IMR-90 (cell line): ENCODE measurements around the gene TMCC3. TPM values are rescaled to one million over a fixed set of nuclear protein-coding genes. Genes with fewer than 3 reads are reported as not detected.

Source experiments
- ATAC-seq: fragments of 200-7000 bp; cut with Tn5 transposase; 2 replicates; pipeline ENCODE4 v1.9.1; 2020; ENCODE audit warnings: low read depth, mild to moderate bottlenecking, moderate library complexity
- BruUV-seq: library from RNA; stranded (reverse); fragments of 400-500 nt; replicated peaks from 2 replicates; lab custom pipeline; 2021; lab: Mats Ljungman, UMichigan
- CTCF ChIA-PET: fragments of 300-600 bp; formaldehyde crosslinking; extraction: SDS; loops from one replicate; lab custom pipeline; 2021; ENCODE audit warnings: antibody characterized with exemption; lab: Yijun Ruan, JAX
- POLR2A ChIA-PET: fragments of 300-600 bp; sonication (Branson Sonifier 250); formaldehyde crosslinking; loops from one replicate; lab custom pipeline; 2022; ENCODE audit warnings: antibody characterized with exemption; ENCODE audit not compliant: unreplicated experiment; lab: Charles Lee
- DNase-seq: peaks from one replicate; pipeline ENCODE4 v3.0.0; 2013
- H2AFZ ChIP-seq: replicated peaks from 2 replicates; pipeline ENCODE3; 2013; ENCODE audit warnings: low read length, mild to moderate bottlenecking; ENCODE audit not compliant: poor library complexity
- H2AK5ac ChIP-seq: 2 replicates; pipeline ENCODE4 v1.6.1; 2013; ENCODE audit warnings: low read depth, low read length, inconsistent platforms
- H2AK9ac ChIP-seq: replicated peaks from 2 replicates; pipeline ENCODE3; 2013; ENCODE audit warnings: mild to moderate bottlenecking, low read depth, low read length, moderate library complexity; ENCODE audit not compliant: poor library complexity
- H2BK120ac ChIP-seq: 2 replicates; pipeline ENCODE4 v1.6.1; 2013; ENCODE audit warnings: low read depth, low read length, inconsistent platforms
- H2BK15ac ChIP-seq: 3 replicates; pipeline ENCODE4 v1.6.1; 2013; ENCODE audit warnings: low read depth, low read length, inconsistent platforms
- H2BK20ac ChIP-seq: 2 replicates; pipeline ENCODE4 v1.6.1; 2013; ENCODE audit warnings: low read depth, mild to moderate bottlenecking, inconsistent platforms, low read length, moderate library complexity
- H2BK5ac ChIP-seq: 2 replicates; pipeline ENCODE4 v1.6.1; 2013; ENCODE audit warnings: mild to moderate bottlenecking, low read depth, low read length, inconsistent platforms; ENCODE audit not compliant: poor library complexity, severe bottlenecking
- H3K14ac ChIP-seq: replicated peaks from 2 replicates; pipeline ENCODE4 v1.6.1; 2013; ENCODE audit warnings: low read depth, low read length, inconsistent platforms
- H3K18ac ChIP-seq: 2 replicates; pipeline ENCODE4 v1.6.1; 2013; ENCODE audit warnings: low read depth, low read length, control low read depth
- H3K23ac ChIP-seq: 2 replicates; pipeline ENCODE4 v1.6.1; 2013; ENCODE audit warnings: low read depth, low read length, inconsistent platforms
- H3K27ac ChIP-seq: 2 replicates; pipeline ENCODE4 v1.5.1; 2013; ENCODE audit warnings: mild to moderate bottlenecking, control low read depth, low read length; ENCODE audit not compliant: insufficient read depth
- H3K27me3 ChIP-seq: 2 replicates; pipeline ENCODE4 v1.6.1; 2013; ENCODE audit warnings: low read length; ENCODE audit not compliant: control insufficient read depth, insufficient read depth
- H3K36me3 ChIP-seq: 2 replicates; pipeline ENCODE4 v1.6.1; 2013; ENCODE audit warnings: low read length, mixed read lengths; ENCODE audit not compliant: control insufficient read depth, insufficient read depth
- H3K4ac ChIP-seq: 2 replicates; pipeline ENCODE4 v1.6.1; 2013; ENCODE audit warnings: low read depth, low read length, inconsistent platforms
- H3K4me1 ChIP-seq: 2 replicates; pipeline ENCODE4 v1.6.1; 2013; ENCODE audit warnings: low read length, mixed read lengths; ENCODE audit not compliant: control insufficient read depth, insufficient read depth
- H3K4me2 ChIP-seq: 2 replicates; pipeline ENCODE4 v1.6.1; 2013; ENCODE audit warnings: low read depth, mild to moderate bottlenecking, control low read depth, low read length, moderate library complexity
- H3K4me3 ChIP-seq: 2 replicates; pipeline ENCODE4 v1.5.1; 2013; ENCODE audit warnings: low read depth, mild to moderate bottlenecking, control low read depth, low read length, moderate library complexity; ENCODE audit not compliant: insufficient read depth
- H3K56ac ChIP-seq: 2 replicates; pipeline ENCODE4 v1.6.1; 2013; ENCODE audit warnings: low read length, inconsistent platforms; ENCODE audit not compliant: insufficient read depth; ENCODE audit errors: extremely low read depth
- H3K79me1 ChIP-seq, 2 experiments: 2 replicates each; pipeline ENCODE4 v1.6.1; 2013; ENCODE audit warnings: low read length in 2 of 2, inconsistent platforms in 1 of 2, low read depth in 1 of 2
- H3K9ac ChIP-seq: 2 replicates; pipeline ENCODE4 v1.6.1; 2013; ENCODE audit warnings: low read depth, low read length, control low read depth
- H3K9me1 ChIP-seq: 2 replicates; pipeline ENCODE4 v1.6.1; 2013; ENCODE audit warnings: low read length, inconsistent platforms; ENCODE audit not compliant: insufficient read depth
- H3K9me3 ChIP-seq: 2 replicates; pipeline ENCODE4 v1.6.1; 2013; ENCODE audit warnings: low read length; ENCODE audit not compliant: control insufficient read depth, insufficient read depth
- H4K20me1 ChIP-seq: 2 replicates; pipeline ENCODE4 v1.6.1; 2013; ENCODE audit warnings: low read length, inconsistent platforms; ENCODE audit not compliant: insufficient read depth
- H4K5ac ChIP-seq: 2 replicates; pipeline ENCODE4 v1.6.1; 2013; ENCODE audit warnings: mild to moderate bottlenecking, low read depth, low read length, control low read depth
- H4K8ac ChIP-seq, 2 experiments: 2 replicates each; pipeline ENCODE4 v1.6.1; 2013; ENCODE audit warnings: low read depth in 2 of 2, low read length in 2 of 2, control low read depth in 1 of 2, inconsistent platforms in 1 of 2
- H4K91ac ChIP-seq: 2 replicates; pipeline ENCODE4 v1.6.1; 2013; ENCODE audit warnings: low read depth, low read length, inconsistent platforms; ENCODE audit not compliant: insufficient read depth
- BHLHE40 ChIP-seq: fragments of 150-350 bp; IDR thresholded peaks from 2 replicates; pipeline ENCODE4 v1.6.1; 2016; ENCODE audit warnings: mild to moderate bottlenecking, low read depth, low read length
- CEBPB ChIP-seq: IDR thresholded peaks from 2 replicates; pipeline ENCODE4 v1.6.1; 2012; ENCODE audit warnings: low read depth, low read length, improper control_type of control experiment
- CHD1 ChIP-seq: IDR thresholded peaks from 2 replicates; pipeline ENCODE4 v1.6.1; 2012; ENCODE audit warnings: low read depth, low read length, improper control_type of control experiment
- CTCF ChIP-seq: conservative IDR thresholded peaks from 2 replicates; pipeline ENCODE4 v1.5.1; 2012; ENCODE audit warnings: mild to moderate bottlenecking, low read depth, low read length, improper control_type of control experiment
- ELK1 ChIP-seq: fragments of 150-350 bp; IDR thresholded peaks from 2 replicates; pipeline ENCODE4 v1.6.1; 2016; ENCODE audit warnings: low read depth, mild to moderate bottlenecking, low read length, moderate library complexity, borderline replicate concordance
- FOS ChIP-seq: fragments of 150-350 bp; IDR thresholded peaks from 2 replicates; pipeline ENCODE4 v1.6.1; 2016; ENCODE audit warnings: low read depth, low read length
- MAFK ChIP-seq: IDR thresholded peaks from 2 replicates; pipeline ENCODE4 v1.6.1; 2012; ENCODE audit warnings: low read depth, low read length, improper control_type of control experiment
- MAZ ChIP-seq: IDR thresholded peaks from 2 replicates; pipeline ENCODE4 v1.6.1; 2012; ENCODE audit warnings: low read depth, mild to moderate bottlenecking, low read length, improper control_type of control experiment, moderate library complexity, borderline replicate concordance
- MXI1 ChIP-seq: IDR thresholded peaks from 2 replicates; pipeline ENCODE4 v1.6.1; 2012; ENCODE audit warnings: low read depth, mild to moderate bottlenecking, low read length, moderate library complexity, borderline replicate concordance
- NFE2L2 ChIP-seq: fragments of 150-350 bp; IDR thresholded peaks from 2 replicates; pipeline ENCODE4 v1.6.1; 2016; ENCODE audit warnings: low read depth, mild to moderate bottlenecking, low read length
- POLR2A ChIP-seq: IDR thresholded peaks from 2 replicates; pipeline ENCODE4 v1.6.1; 2012; ENCODE audit warnings: mild to moderate bottlenecking, low read depth, low read length
- RAD21 ChIP-seq: IDR thresholded peaks from 2 replicates; pipeline ENCODE4 v1.6.1; 2012; ENCODE audit warnings: low read length, improper control_type of control experiment
- RCOR1 ChIP-seq: IDR thresholded peaks from 2 replicates; pipeline ENCODE4 v1.6.1; 2012; ENCODE audit warnings: mild to moderate bottlenecking, low read length, improper control_type of control experiment; ENCODE audit not compliant: insufficient replicate concordance
- RFX5 ChIP-seq: IDR thresholded peaks from 2 replicates; pipeline ENCODE4 v1.8.0; 2012; ENCODE audit warnings: low read depth, mild to moderate bottlenecking, low read length, moderate library complexity
- SMC3 ChIP-seq: fragments of 150-350 bp; IDR thresholded peaks from 2 replicates; pipeline ENCODE4 v1.6.1; 2016; ENCODE audit warnings: low read depth, mild to moderate bottlenecking, antibody characterized with exemption, low read length, moderate library complexity
- USF2 ChIP-seq: fragments of 150-350 bp; IDR thresholded peaks from 2 replicates; pipeline ENCODE4 v1.6.1; 2017; ENCODE audit warnings: mild to moderate bottlenecking, antibody characterized with exemption, low read length, low read depth
- WGBS, 2 experiments: methylation state at CpG; one replicate each; pipeline versions ENCODE4 v1.1.5 to v1.1.7; 2013; ENCODE audit warnings: missing lambda C conversion rate in 2 of 2; ENCODE audit not compliant: insufficient read length in 1 of 2; ENCODE audit errors: extremely low coverage in 2 of 2; 5-methylcytosine and 5-hydroxymethylcytosine counted together
- dilution Hi-C: fragments of 300-500 bp; cut with HindIII; formaldehyde crosslinking; loops from one replicate; pipeline ENCODE4 v1.14.3; 2018; ENCODE audit warnings: low sequenced_read_pairs; ENCODE audit not compliant: unreplicated experiment
- in situ Hi-C: fragments of 300-500 bp; cut with MboI; formaldehyde crosslinking; loops from 3 replicates; pipeline ENCODE4 v1.14.3; 2019; ENCODE audit warnings: low sequenced_read_pairs, inconsistent platforms, mixed read lengths
- intact Hi-C: fragments of 100-400 bp; cut with micrococcal nuclease; formaldehyde crosslinking; loops from 2 replicates; pipeline ENCODE4 v1.10.0; 2022
- polyA plus RNA-seq, 3 experiments: library from polyadenylated mRNA; depleted of rRNA; stranded (reverse); fragments of >200 nt; gene quantifications; 2 replicates each; pipeline ENCODE4 v1.2.3, GENCODE V29; 2012; ENCODE audit warnings: low replicate concordance in 1 of 3
- total RNA-seq: library from RNA; depleted of rRNA; stranded (reverse); fragments of >200 nt; gene quantifications from 2 replicates; pipeline ENCODE4 v1.2.3, GENCODE V29; 2012

TMCC3 gene
- total and polyA plus RNA-seq, 2 of the 4 experiments (the other 2 are of a cell fraction) = 0.14 to 0.36 TPM

- H2AK5ac ChIP-seq = no peak overlapping the region
- TF ChIP-seq NFE2L2 (no peak), SMC3 (no peak), RCOR1 (no peak), RAD21 (no peak), MXI1 (no peak), BHLHE40 (no peak), MAZ (no peak), POLR2A (no peak), FOS (no peak), ELK1 (no peak), CHD1 (no peak), USF2 (no peak), RFX5 (no peak), MAFK (no peak), CEBPB (no peak), CTCF (no peak)
- dilution Hi-C loops = no loop called here
Measured at GRCh38 chr12:94694732-94695131, 44.4 kb upstream of the TMCC3 start.

More at GRCh38 chr12:94694732-94695131, 44.4 kb upstream of the TMCC3 start:
- Histone ChIP-seq H3K4ac (no peak overlapping the region), H3K9me3 (no peaks in the 10 kb centered on the region), H3K27me3 (peaks cover 14% of the 10 kb centered on the region), H2AFZ (no peak overlapping the region), H4K8ac (no peak overlapping the region), H2AK9ac (no peak overlapping the region), H3K4me1 (no peaks in the 10 kb centered on the region), H3K56ac (no peak overlapping the region), H3K14ac (no peak overlapping the region), H3K4me2 (no peak overlapping the region), H3K36me3 (no peaks in the 10 kb centered on the region), H3K9ac (no peak overlapping the region), H3K27ac (no peak overlapping the region), H3K4me3 (no peak overlapping the region), H2BK120ac (no peak overlapping the region), H4K5ac (no peak overlapping the region), H4K20me1 (no peaks in the 10 kb centered on the region), H2BK15ac (no peak overlapping the region), H2BK5ac (no peak overlapping the region), H3K23ac (no peak overlapping the region), H3K79me1 (no peaks in the 10 kb centered on the region), H3K9me1 (no peaks in the 10 kb centered on the region), H2BK20ac (no peak overlapping the region), H3K18ac (no peak overlapping the region), H4K91ac (no peak overlapping the region)
- CTCF ChIA-PET = no interaction called here
- WGBS, 2 experiments = no CpG with 5 or more reads among the region's 11 CpGs
- DNase-seq (no peak), ATAC-seq (no peak)
- in situ Hi-C loops (no loop called here), intact Hi-C loops (no loop called here)
- POLR2A ChIA-PET = no interaction called here
- BruUV-seq = no TSS peak
